OCI-LY3 (cell line): Measurements from ENCODE around the gene CYP2U1.

Experiments
- H2AFZ ChIP-seq: fragments of 200-600, 300-600 bp; shearing (Covaris generic); 2 replicates; pipeline ENCODE4 v1.6.0; 2014; ENCODE audit warnings: antibody characterized with exemption, low read depth, low read length
- H3K27ac ChIP-seq: fragments of 200-600, 300-600 bp; sonication (generic); 2 replicates; pipeline ENCODE4 v1.5.1; 2014; ENCODE audit warnings: mild to moderate bottlenecking, low read length, moderate library complexity, mixed read lengths
- H3K27me3 ChIP-seq: fragments of 200-600, 300-600 bp; sonication (generic); 2 replicates; pipeline ENCODE4 v1.6.1; 2014; ENCODE audit warnings: low read depth, low read length, mixed read lengths
- H3K36me3 ChIP-seq: fragments of 200-600, 300-600 bp; sonication (generic); replicated peaks from 2 replicates; pipeline ENCODE3; 2014; ENCODE audit warnings: low read depth, low read length, mixed read lengths
- H3K4me1 ChIP-seq: fragments of 300-600, 200-600 bp; sonication (generic); 2 replicates; pipeline ENCODE4 v1.6.1; 2014; ENCODE audit warnings: low read length, mixed read lengths
- H3K4me2 ChIP-seq: fragments of 200-600, 300-600 bp; sonication (generic); 2 replicates; pipeline ENCODE4 v1.6.1; 2014; ENCODE audit warnings: low read length, mixed read lengths
- H3K4me3 ChIP-seq: fragments of 300-600, 200-600 bp; sonication (generic); 2 replicates; pipeline ENCODE4 v1.5.1; 2014; ENCODE audit warnings: antibody characterized with exemption, mild to moderate bottlenecking, low read length, moderate library complexity
- H3K79me2 ChIP-seq: fragments of 300-600, 200-600 bp; shearing (Covaris generic); 2 replicates; pipeline ENCODE4 v1.6.1; 2014; ENCODE audit warnings: mild to moderate bottlenecking, low read length, mixed read lengths
- H3K9ac ChIP-seq: fragments of 300-600, 200-600 bp; shearing (Covaris generic); 2 replicates; pipeline ENCODE4 v1.6.0; 2014; ENCODE audit warnings: mild to moderate bottlenecking, low read length, moderate library complexity
- H3K9me3 ChIP-seq: fragments of 200-600, 300-600 bp; shearing (Covaris generic); 2 replicates; pipeline ENCODE4 v1.6.1; 2014; ENCODE audit warnings: low read length, mixed read lengths; ENCODE audit not compliant: insufficient read depth
- H4K20me1 ChIP-seq: fragments of 200-600, 300-600 bp; sonication (generic); 2 replicates; pipeline ENCODE4 v1.6.1; 2016; ENCODE audit warnings: low read length, mixed read lengths; ENCODE audit not compliant: insufficient read depth
- CTCF ChIP-seq: fragments of 200-600, 300-600 bp; sonication (generic); IDR thresholded peaks from 2 replicates; pipeline ENCODE4 v1.5.1; 2014; ENCODE audit warnings: antibody characterized with exemption, low read length, low read depth
- EZH2phosphoT487 ChIP-seq: fragments of 200-600 bp; shearing (Covaris generic); IDR thresholded peaks from 2 replicates; pipeline ENCODE4 v1.6.1; 2018; ENCODE audit warnings: antibody characterized with exemption, mixed run types, low read depth

Gene CYP2U1

GRCh38 chr4:107989162-107989536 lies 57.8 kb downstream of the CYP2U1 start:
- peaks cover 32% of the 10 kb centered on the region for H4K20me1 ChIP-seq
- H3K4me3 ChIP-seq, result peak overlapping the region; percentile 86
- peak overlapping the region; percentile 92 for H2AFZ ChIP-seq
- H3K4me2 ChIP-seq, result peak overlapping the region; percentile 91
- H3K79me2 ChIP-seq, result peaks cover 45% of the 10 kb centered on the region
- no peak for TF ChIP-seq CTCF
- no peak for TF ChIP-seq EZH2phosphoT487
- H3K27ac ChIP-seq, result no peak overlapping the region
- no peaks in the 10 kb centered on the region for H3K36me3 ChIP-seq
- no peaks in the 10 kb centered on the region for H3K27me3 ChIP-seq
- peak overlapping the region; percentile 67 for H3K9ac ChIP-seq
- no peaks in the 10 kb centered on the region for H3K9me3 ChIP-seq
- H3K4me1 ChIP-seq, result peaks cover 36% of the 10 kb centered on the region

GRCh38 chr4:107989537-107990386 lies 58.4 kb downstream of the CYP2U1 start, which contains the start of gene HADH:
Gene HADH (plus strand): TSS chr4:107989889. CDS start chr4:107989933, 44 bp downstream.
- peaks cover 42% of the 10 kb centered on the region for H3K4me1 ChIP-seq
- H4K20me1 ChIP-seq, result peaks cover 38% of the 10 kb centered on the region
- peak within 1 kb of the TSS; percentile 92 for H2AFZ ChIP-seq
- H3K27me3 ChIP-seq, result no peaks in the 10 kb centered on the region
- peaks cover 51% of the 10 kb centered on the region for H3K79me2 ChIP-seq
- peak within 1 kb of the TSS; percentile 83 for H3K9ac ChIP-seq
- H3K36me3 ChIP-seq, result peaks cover under 1% of the 10 kb centered on the region
- TF ChIP-seq CTCF (no peak), EZH2phosphoT487 (no peak)
- peak within 1 kb of the TSS; percentile 86 for H3K4me3 ChIP-seq
- peak within 1 kb of the TSS; percentile 91 for H3K4me2 ChIP-seq
- peak within 1 kb of the TSS; percentile 43 for H3K27ac ChIP-seq
- H3K9me3 ChIP-seq, result no peaks in the 10 kb centered on the region

- H3K79me2 ChIP-seq, result peaks cover 74% of the 10 kb centered on the region
- no peak overlapping the region for H2AFZ ChIP-seq
- TF ChIP-seq EZH2phosphoT487, result no peak
- no peak for TF ChIP-seq CTCF
- peak overlapping the region; percentile 66 for H3K27ac ChIP-seq
- peaks cover 20% of the 10 kb centered on the region for H3K36me3 ChIP-seq
- peak overlapping the region; percentile 86 for H3K4me3 ChIP-seq
- no peaks in the 10 kb centered on the region for H3K27me3 ChIP-seq
- H3K9ac ChIP-seq, result no peak overlapping the region
- H4K20me1 ChIP-seq, result peaks cover 55% of the 10 kb centered on the region
- H3K4me1 ChIP-seq, result peaks cover 47% of the 10 kb centered on the region
- H3K4me2 ChIP-seq, result peak overlapping the region; percentile 70
- no peaks in the 10 kb centered on the region for H3K9me3 ChIP-seq
These were observed 60.7 kb downstream of the CYP2U1 start for GRCh38 chr4:107991945-107992630.

- H3K9ac ChIP-seq, result peak overlapping the region; percentile 30
- H3K27ac ChIP-seq, result peak overlapping the region; percentile 38
- peaks cover 46% of the 10 kb centered on the region for H3K4me1 ChIP-seq
- TF ChIP-seq EZH2phosphoT487 (no peak), CTCF (no peak)
- H3K79me2 ChIP-seq, result peaks cover 93% of the 10 kb centered on the region
- no peak overlapping the region for H2AFZ ChIP-seq
- peak overlapping the region; percentile 60 for H3K4me3 ChIP-seq
- no peaks in the 10 kb centered on the region for H3K27me3 ChIP-seq
- no peaks in the 10 kb centered on the region for H3K9me3 ChIP-seq
- H3K4me2 ChIP-seq, result peak overlapping the region; percentile 70
- H4K20me1 ChIP-seq, result peaks cover 64% of the 10 kb centered on the region
- peaks cover 35% of the 10 kb centered on the region for H3K36me3 ChIP-seq
These were observed 62.6 kb downstream of the CYP2U1 start for GRCh38 chr4:107993969-107994368.
